Measurements from ENCODE around the gene DDX59.

The DDX59 gene

GRCh38 chr1:200669314-200670241 is at the start of gene DDX59:
TSS of gene DDX59 (minus strand) at chr1:200669907. CDS start at chr1:200666740, 3,167 bp downstream.
- in situ Hi-C loops (cut with HindIII; ENCODE audit: low sequenced_read_pairs), result no loop called here

DNA sequence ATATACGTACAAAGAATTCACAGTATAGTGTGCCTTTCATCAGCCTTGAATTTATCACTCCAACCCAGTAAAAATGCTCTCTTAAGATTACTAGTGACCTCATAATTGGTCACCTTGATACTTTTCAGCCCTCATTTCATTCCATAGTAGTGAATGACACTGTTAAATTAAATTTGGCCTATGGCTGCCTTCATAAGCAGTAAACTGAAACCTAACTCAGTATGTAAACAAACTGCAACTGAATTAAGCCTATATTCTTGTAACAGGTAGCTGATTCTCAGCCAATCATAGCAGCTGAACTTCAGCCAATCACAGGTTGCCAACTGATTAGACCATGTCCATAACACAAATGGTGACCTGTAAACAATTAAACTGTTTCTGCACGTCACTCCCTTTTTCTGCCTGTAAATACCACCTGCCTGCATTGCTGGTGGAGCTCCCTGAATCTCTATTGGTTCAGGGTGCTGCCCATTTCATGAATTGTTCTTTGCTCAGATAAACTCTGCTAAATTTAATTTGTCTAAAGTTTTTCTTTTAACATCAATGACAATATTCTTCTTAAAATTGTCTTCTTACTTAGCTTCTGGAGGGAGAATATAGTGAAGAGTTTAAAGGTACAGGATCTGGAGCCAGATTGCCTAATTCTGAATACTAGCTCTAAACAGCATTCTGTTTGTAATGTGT is 44.9 kb upstream of the DDX59 start:
- in situ Hi-C loops (cut with HindIII; ENCODE audit: low sequenced_read_pairs), result no loop called here

DNA sequence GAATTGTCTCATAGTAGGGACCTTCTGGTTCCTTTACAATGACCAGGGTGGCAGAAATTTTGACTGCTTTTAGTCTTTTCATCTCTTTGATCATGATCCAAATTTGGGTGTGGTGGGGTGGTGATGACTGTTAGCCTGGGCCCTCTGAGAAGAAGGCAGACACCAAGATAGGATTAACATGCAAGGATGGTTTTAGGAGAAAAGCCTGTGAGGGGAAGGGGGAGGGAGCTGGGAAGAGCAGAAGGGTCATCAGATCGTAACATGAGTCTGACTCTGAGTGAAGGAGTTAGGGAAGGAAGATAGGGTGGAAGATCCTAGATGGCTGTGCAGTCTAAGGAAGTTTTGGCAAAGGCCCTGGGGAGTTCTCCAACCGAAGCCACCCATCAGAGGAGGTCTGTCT is 40.5 kb upstream of the DDX59 start:
- in situ Hi-C loops (cut with HindIII; ENCODE audit: low sequenced_read_pairs), result no loop called here

DNA sequence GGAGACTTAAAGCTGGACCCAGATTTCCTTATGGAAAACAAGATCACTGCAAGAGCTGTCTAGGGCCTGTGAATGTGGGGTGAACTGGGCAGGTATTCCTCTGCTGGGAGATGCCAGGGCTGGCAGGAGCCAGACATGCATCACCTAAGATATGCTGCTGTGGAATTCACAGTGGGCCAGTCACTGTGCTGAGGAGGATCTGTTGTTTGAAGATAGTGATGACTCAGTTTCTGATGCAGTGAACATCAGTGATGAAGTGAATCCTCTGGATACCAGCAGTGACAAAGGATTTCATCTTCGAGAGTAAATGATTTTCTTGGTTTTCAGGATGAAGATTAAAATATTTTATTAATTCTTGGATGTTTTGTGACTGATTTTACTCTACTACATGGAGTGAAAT is 39.1 kb upstream of the DDX59 start:
- in situ Hi-C loops (cut with HindIII; ENCODE audit: low sequenced_read_pairs), result no loop called here

DNA sequence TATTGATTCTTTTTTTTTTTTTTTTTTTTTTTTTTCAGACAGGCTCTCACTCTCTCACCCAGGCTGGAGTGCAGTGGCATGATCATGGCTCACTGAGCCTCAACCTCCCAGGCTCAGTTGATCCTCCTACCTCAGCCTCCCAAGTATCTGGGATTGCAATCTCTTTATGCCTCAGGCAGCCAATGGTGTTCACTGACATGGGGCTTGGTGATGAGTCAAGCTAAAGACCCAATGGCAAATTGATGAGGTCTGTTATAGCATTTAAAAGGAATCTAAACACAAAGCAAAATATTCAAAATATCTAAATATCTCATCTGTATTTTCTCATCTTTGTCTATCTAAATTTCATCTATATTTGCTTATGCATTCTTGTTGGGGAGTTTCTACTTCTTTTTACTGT is 38.5 kb upstream of the DDX59 start:
- in situ Hi-C loops (cut with HindIII; ENCODE audit: low sequenced_read_pairs), result no loop called here

GRCh38 chr1:200707116-200707515 is 37.4 kb upstream of the DDX59 start:
- in situ Hi-C loops (cut with HindIII; ENCODE audit: low sequenced_read_pairs), result no loop called here

DNA sequence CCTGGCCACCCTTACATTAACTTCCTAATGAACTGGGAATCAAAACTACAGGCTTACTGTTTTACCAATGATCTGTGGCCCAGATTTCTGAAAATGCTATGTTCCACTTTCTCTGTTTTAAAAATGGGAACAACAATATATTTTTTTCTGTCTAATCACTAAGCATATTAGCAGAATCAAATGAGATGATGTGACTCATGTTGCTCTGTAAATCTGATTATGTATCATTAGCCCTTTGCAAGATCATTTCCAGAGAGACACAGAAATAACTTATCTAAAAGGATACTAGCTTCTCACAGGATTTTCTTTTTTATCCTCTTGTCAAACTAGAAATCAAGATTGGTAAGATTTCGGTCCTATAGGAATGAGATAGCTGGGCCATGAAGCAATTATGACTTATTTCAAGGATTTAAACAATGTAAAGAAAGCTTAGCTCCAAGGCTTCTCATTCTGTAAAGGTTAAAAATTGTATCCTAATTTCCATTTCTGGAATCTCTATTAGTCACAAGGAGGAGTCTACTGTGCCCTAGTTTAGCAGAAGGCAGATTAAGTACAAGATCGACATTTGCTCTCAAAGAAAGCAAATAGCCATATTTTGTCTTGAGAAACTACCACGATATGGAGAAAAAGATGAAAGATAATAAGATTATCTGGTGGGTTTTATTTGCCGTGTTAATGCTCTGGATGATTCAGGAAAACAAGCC is 36.6 kb upstream of the DDX59 start:
- in situ Hi-C loops (cut with HindIII; ENCODE audit: low sequenced_read_pairs), result no loop called here

DNA sequence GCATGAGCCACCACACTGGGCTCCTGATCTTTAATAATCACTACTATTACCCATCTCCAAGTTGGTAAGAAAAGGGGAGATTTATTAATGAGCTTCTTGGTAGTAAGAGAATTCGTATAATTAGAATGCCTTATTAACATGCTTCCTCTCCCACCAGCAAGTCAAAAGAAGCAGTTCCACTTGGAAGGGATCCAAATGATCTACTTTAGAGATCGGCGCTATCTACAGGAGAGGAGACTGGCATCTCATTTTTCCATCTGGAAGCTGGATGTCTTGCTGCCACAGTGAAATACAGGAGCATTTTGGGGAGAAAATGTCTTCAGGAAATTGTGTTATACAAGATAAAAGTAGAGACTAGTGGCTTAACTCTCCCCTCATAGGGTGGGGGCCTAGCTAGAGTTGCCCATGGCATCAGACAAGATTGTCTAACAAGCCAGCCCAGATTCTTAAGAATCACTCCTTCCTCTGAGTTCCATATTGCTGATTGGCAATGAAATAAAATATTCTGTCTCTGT is 35.3 kb upstream of the DDX59 start:
- in situ Hi-C loops (cut with HindIII; ENCODE audit: low sequenced_read_pairs), result no loop called here

DNA sequence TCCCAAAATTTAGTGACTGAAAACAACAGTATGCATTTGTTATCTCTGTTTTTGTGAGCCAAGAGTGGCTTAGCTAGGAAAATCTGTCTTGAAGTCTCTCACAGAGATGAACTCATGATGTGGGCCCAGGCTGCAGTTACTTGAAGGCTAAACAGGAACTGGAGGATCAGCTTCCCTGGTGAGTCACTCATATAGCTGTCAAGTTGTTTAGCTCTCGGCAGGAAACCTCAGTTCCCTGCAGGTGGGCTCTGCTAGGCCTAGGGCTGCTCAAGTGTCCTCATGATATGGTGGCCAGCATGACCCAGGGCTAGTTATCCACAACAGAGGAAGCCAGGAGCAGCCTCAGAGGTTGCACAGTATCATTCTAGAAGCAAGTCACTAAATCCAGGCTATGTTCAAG is 30.2 kb upstream of the DDX59 start:
- in situ Hi-C loops (cut with HindIII; ENCODE audit: low sequenced_read_pairs), result no loop called here

- in situ Hi-C loops (cut with HindIII; ENCODE audit: low sequenced_read_pairs), result no loop called here
These were observed 25.0 kb upstream of the DDX59 start for GRCh38 chr1:200694738-200695137.

- in situ Hi-C loops (cut with HindIII; ENCODE audit: low sequenced_read_pairs), result no loop called here
These were observed 23.6 kb upstream of the DDX59 start for GRCh38 chr1:200693327-200693726.

DNA sequence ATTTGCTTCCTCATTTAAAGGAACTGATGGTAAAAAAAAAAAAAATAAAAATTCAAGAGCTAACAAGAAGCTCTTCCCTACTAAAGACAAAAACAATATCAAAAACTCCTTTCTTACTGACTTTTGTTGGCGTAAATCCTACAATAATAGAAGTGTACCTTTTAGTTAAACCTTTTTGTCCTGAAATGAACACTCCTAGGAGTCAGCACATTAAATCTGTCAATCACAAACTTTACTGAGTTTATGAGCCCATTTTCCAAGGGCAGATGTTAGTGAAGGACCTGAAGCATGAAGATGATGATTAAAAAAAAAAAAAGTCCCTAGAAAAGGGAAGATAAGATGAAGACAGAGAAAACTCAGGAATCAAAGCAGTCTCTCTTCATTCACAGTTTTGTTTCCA is 22.6 kb upstream of the DDX59 start:
- in situ Hi-C loops (cut with HindIII; ENCODE audit: low sequenced_read_pairs), result no loop called here

- in situ Hi-C loops (cut with HindIII; ENCODE audit: low sequenced_read_pairs), result no loop called here
These were observed 16.9 kb upstream of the DDX59 start for GRCh38 chr1:200686620-200687019.

DNA sequence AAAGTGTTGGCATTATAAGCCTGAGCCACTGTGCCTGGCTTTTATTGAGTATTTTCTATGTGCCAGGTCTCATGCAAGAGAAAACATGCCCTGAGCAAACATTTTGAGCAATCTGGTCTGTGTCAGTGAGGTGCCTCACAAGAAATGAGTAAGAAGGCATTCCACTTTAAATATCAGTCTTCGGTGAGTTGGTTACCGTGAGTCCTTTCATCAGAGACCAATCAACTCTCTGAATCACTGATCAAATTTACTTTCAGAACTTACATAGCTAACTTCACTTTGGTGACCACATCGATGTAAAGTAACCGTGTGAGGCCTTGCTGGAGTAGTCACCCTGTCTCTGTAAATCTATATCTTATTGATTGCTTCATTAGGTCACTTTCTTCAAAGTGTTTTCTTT is 14.3 kb upstream of the DDX59 start:
- in situ Hi-C loops (cut with HindIII; ENCODE audit: low sequenced_read_pairs), result no loop called here

- in situ Hi-C loops (cut with HindIII; ENCODE audit: low sequenced_read_pairs), result no loop called here
These were observed 13.6 kb upstream of the DDX59 start for GRCh38 chr1:200683298-200683697.

GRCh38 chr1:200681231-200681630 is 11.5 kb upstream of the DDX59 start:
- in situ Hi-C loops (cut with HindIII; ENCODE audit: low sequenced_read_pairs), result no loop called here

DNA sequence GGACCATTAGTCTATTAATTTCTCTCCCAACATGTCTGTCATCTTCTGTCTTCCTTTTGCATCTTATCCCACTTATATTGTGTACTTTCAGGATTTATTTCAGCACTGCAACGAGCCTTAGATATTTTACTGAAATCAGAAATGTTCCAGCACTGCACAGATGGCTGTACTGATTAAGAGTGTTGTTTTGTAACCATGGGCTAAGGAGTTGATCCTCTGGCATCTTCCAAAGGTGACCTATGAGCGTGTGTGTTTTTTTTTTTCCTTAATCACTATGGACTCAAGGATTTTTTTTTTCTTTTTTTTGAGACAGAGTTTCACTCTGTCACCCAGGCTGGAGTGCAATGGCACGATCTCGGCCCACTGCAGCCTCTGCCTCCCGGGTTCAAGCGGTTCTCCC is 7.1 kb upstream of the DDX59 start:
- in situ Hi-C loops (cut with HindIII; ENCODE audit: low sequenced_read_pairs), result loop anchor here (5.0 kb wide), 1 partner anchor 55 kb away; the partner anchor contains the start of gene KIF14

GRCh38 chr1:200675588-200675852 is 5.8 kb upstream of the DDX59 start:
- in situ Hi-C loops (cut with HindIII; ENCODE audit: low sequenced_read_pairs), result loop anchor here (5.0 kb wide), 1 partner anchor 53 kb away; the partner anchor contains the start of gene KIF14

- in situ Hi-C loops (cut with HindIII; ENCODE audit: low sequenced_read_pairs), result loop anchor here (5.0 kb wide), 1 partner anchor 53 kb away; the partner anchor contains the start of gene KIF14
These were observed 5.3 kb upstream of the DDX59 start for GRCh38 chr1:200674838-200675587.

GRCh38 chr1:200673952-200674823 is 4.5 kb upstream of the DDX59 start:
- in situ Hi-C loops (cut with HindIII; ENCODE audit: low sequenced_read_pairs), result no loop called here

Measured in DLD1 (cell line).